Adrenal gland (tissue), 12 donors: ENCODE results near the gene C1QTNF1. TPM values are rescaled to one million over a fixed set of nuclear protein-coding genes. Genes with fewer than 3 reads are reported as not detected.

Experiments
- DNase-seq, 7 donors: peaks; one replicate each; pipeline ENCODE4 v3.0.0-alpha.2; 2019 to 2020
- H3K27ac ChIP-seq, 5 donors: fragments of 200-600 bp; sonication (generic) in 4 of 5; 1 replicate in 3 of 5; 2 replicates in 2 of 5; pipeline versions ENCODE4 v1.5.1 to v1.8.0; 2016 to 2020; ENCODE audit warnings: mild to moderate bottlenecking in 1 of 5
- H3K27me3 ChIP-seq: fragments of 200-600 bp; 2 replicates; pipeline ENCODE4 v1.8.0; 2021
- H3K36me3 ChIP-seq, 2 donors: fragments of 200-600 bp; replicated peaks in 1 of 2; 1 replicate in 1 of 2; 2 replicates in 1 of 2; pipeline versions ENCODE4 v1.5.1 to v1.8.0; 2018 to 2022
- H3K4me1 ChIP-seq, 2 donors: fragments of 200-600 bp; replicated peaks in 1 of 2; 1 replicate in 1 of 2; 2 replicates in 1 of 2; pipeline versions ENCODE4 v1.5.1 to v1.8.0; 2018 to 2021
- H3K4me3 ChIP-seq, 4 donors: fragments of 200-600 bp; sonication (generic) in 3 of 4; one replicate each; pipeline ENCODE4 v1.5.1; 2016 to 2018
- H3K9me3 ChIP-seq, 3 donors: fragments of 200-600 bp; sonication (generic) in 1 of 3; replicated peaks in 1 of 3; 1 replicate in 2 of 3; 2 replicates in 1 of 3; pipeline versions ENCODE4 v1.5.1 to v1.8.0; 2016 to 2021
- POLR2A ChIP-seq, 2 donors: fragments of 450-650 bp; IDR thresholded peaks; one replicate each; pipeline ENCODE4 v1.6.1; 2017; ENCODE audit warnings: antibody characterized with exemption in 2 of 2, mild to moderate bottlenecking in 2 of 2, moderate library complexity in 1 of 2
- WGBS, 4 donors: extraction: QIAGEN DNeasy Blood & Tissue Kit in 2 of 4; methylation state at CpG; one replicate each; pipeline versions ENCODE4 v1.1.5 to v1.1.7; 2013 to 2017; 5-methylcytosine and 5-hydroxymethylcytosine counted together
- intact Hi-C, 2 donors: fragments of 100-400 bp; cut with DNase I; formaldehyde crosslinking; loops; one replicate each; pipeline versions ENCODE4 v1.14.1 to v1.15.0; 2022 to 2023
- polyA plus RNA-seq, 3 donors: library from polyadenylated mRNA; stranded (reverse); fragments of 200-250 nt in 2 of 3; fragments of 350-450 nt in 1 of 3; fragmentation: Illumina TruSeq in 1 of 3; extraction: RNeasy Lipid Tissue Mini Kit (QIAGEN cat#74804) in 1 of 3; gene quantifications; one replicate each; pipeline ENCODE4 v1.2.3, GENCODE V29; 2013 to 2014
- total RNA-seq, 9 donors: library from RNA; depleted of rRNA in 4 of 9; stranded (reverse); fragments of >200 nt in 4 of 9; fragments of 120-200 nt in 1 of 9; fragmentation: NEBNext Ultra II Directional in 1 of 9; extraction: Animal tissue kit (Norgen Biotek cat#: 25700) in 1 of 9; gene quantifications; one replicate each; pipeline versions ENCODE4 v1.1.0 to v1.2.4, GENCODE V29; 2013 to 2023
- TF ChIP-seq, protein P1 (sequence below), 6 experiments: fragments of 450-650 bp in 4 of 6; fragments of 200-600 bp in 2 of 6; sonication (generic) in 1 of 6; IDR thresholded peaks; 1 replicate in 5 of 6; 2 replicates in 1 of 6; pipeline versions ENCODE4 v1.5.1 to v1.8.0; 2016 to 2021; ENCODE audit warnings: antibody characterized with exemption in 6 of 6, mild to moderate bottlenecking in 2 of 6, moderate library complexity in 1 of 6
- donor health status: healthy with polysubstance abuse.
- donor health status: Bipolar disorder and iron deficiency.
- donor health status: DM: yes; HTN: yes; CAD: no.
- donor health status: DM: no; HTN: no; CAD: no.
- donor health status: DM: no; HTN: no; CAD: no.
- donor health status: DM: yes; HTN: yes; CAD: no.

The C1QTNF1 gene
- total and polyA plus RNA-seq, 12 donors, result 17.2 to 175 (median 120) TPM

DNA sequence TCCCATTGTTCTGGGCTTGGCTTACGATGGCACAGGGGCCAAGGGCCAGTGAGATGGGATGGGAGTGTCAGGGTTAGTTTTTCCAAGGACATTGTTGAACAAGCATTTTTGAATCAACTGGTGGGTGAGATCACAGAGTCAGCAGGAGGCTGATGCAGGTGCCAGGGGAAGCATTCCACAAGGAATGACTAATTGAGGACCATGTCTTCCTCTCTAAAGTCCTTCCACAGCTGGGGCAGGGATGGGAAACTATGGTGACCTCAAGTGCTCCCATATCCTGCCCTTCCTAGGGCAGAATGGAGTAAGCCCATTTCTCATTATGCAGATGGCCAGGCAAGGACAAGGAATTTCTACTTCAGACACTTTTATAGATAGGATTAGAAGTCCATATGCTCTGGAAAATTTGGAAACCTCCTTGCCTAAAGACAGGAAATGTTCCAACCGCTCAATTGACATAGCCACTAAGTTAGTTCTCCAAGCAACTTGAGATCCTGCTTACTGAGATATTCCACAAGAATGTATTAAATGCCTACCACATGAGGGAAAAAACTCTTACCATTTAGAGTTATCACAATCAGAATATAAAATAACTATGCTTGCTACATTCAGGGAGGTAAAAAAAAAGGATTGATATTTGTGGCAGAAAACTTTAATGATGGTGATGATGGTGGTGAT is 29.4 kb downstream of the C1QTNF1 start:
- Histone ChIP-seq H3K4me1 (no peaks in the 10 kb centered on the region), H3K4me3 (no peak overlapping the region), H3K36me3 (peaks cover 0 to 7% of the 10 kb centered on the region in 2 donors), H3K9me3 (peaks cover 0 to 5% (median 0%) of the 10 kb centered on the region in 3 donors), H3K27me3 (no peaks in the 10 kb centered on the region), H3K27ac (no peak overlapping the region)
- peak in 1 of 7 donors; percentile 29 for DNase-seq
- intact Hi-C loops, result no loop called here
- TF ChIP-seq, protein P1, sequence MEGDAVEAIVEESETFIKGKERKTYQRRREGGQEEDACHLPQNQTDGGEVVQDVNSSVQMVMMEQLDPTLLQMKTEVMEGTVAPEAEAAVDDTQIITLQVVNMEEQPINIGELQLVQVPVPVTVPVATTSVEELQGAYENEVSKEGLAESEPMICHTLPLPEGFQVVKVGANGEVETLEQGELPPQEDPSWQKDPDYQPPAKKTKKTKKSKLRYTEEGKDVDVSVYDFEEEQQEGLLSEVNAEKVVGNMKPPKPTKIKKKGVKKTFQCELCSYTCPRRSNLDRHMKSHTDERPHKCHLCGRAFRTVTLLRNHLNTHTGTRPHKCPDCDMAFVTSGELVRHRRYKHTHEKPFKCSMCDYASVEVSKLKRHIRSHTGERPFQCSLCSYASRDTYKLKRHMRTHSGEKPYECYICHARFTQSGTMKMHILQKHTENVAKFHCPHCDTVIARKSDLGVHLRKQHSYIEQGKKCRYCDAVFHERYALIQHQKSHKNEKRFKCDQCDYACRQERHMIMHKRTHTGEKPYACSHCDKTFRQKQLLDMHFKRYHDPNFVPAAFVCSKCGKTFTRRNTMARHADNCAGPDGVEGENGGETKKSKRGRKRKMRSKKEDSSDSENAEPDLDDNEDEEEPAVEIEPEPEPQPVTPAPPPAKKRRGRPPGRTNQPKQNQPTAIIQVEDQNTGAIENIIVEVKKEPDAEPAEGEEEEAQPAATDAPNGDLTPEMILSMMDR (IDR thresholded peaks at IDR 0.05), result no peak
- no peak for TF ChIP-seq POLR2A (IDR thresholded peaks at IDR 0.05)
- WGBS, 4 donors, result 57 to 72% (median 61%) methylated on average over 2 of the region's 2 CpGs

DNA sequence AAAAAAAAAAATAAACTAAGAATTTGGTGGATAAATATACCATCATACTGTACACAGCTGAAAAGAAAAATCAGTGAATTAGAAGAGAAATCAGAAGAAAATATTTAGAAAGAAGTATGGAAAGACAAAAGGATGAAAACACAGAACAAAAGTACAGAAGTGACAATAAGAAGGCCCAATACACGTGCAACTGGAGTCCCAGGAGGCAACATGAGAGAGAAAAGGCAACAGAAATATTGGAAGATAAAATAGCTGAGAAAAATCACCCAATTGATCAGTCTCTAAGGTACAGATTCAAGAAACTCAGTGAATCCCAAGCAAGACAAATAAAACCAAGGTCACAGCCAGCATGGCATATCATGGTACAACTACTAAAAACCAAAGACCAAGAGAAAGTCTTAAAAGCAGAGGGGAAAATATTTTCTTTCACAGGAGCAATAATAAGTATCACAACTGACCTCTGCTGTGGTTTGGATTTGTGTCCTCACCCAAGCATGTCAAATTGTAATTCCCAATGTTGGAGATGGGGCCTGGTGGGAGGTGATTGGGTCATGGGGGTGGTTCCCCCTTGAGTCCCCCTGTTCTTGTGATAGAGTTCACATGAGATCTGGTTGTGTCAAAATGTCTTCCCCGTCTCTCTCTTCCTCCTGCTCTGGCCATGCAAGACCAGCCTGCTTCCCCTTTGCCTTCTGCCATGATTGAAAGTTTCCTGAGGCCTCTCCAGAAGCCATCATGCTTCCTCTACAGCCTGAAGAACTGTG is 30.4 kb downstream of the C1QTNF1 start:
- Histone ChIP-seq H3K4me1 (no peaks in the 10 kb centered on the region), H3K27me3 (no peaks in the 10 kb centered on the region), H3K27ac (no peak overlapping the region), H3K4me3 (no peak overlapping the region), H3K9me3 (peaks cover 0 to 5% (median 0%) of the 10 kb centered on the region in 3 donors), H3K36me3 (no peaks in the 10 kb centered on the region)
- DNase-seq, result no peak
- 68 to 83% (median 75%) methylated on average over 2 of the region's 2 CpGs for WGBS, 4 donors
- intact Hi-C loops, result no loop called here
- TF ChIP-seq POLR2A (IDR thresholded peaks at IDR 0.05), result no peak
- TF ChIP-seq, protein P1 (IDR thresholded peaks at IDR 0.05), result no peak

DNA sequence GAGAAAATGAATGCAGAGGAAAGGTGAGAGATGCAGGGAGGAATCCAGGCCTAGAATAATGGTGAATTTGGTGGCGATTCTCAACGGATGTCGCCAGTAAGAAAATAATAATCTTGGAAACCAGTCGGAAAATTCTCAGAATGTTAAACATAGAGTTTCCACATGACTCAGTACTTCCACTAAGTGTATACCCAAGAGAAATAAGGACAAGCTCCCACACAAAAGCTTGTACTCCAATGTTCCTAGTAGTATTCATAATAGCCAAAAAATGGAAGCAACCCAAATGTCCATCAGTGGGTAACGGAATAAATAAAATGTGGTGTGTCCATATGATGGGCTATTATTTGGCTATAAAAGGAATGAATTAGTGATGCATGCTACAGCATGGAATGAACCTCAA is 31.2 kb downstream of the C1QTNF1 start:
- WGBS, 4 donors, result 84 to 93% (median 85%) methylated on average over 5 of the region's 5 CpGs
- Histone ChIP-seq H3K27ac (no peak overlapping the region), H3K36me3 (no peaks in the 10 kb centered on the region), H3K4me1 (no peaks in the 10 kb centered on the region), H3K4me3 (no peak overlapping the region), H3K9me3 (peaks cover 0 to 5% (median 0%) of the 10 kb centered on the region in 3 donors), H3K27me3 (no peaks in the 10 kb centered on the region)
- TF ChIP-seq, protein P1 (IDR thresholded peaks at IDR 0.05), result no peak
- TF ChIP-seq POLR2A (IDR thresholded peaks at IDR 0.05), result no peak
- no peak for DNase-seq
- intact Hi-C loops, result no loop called here

DNA sequence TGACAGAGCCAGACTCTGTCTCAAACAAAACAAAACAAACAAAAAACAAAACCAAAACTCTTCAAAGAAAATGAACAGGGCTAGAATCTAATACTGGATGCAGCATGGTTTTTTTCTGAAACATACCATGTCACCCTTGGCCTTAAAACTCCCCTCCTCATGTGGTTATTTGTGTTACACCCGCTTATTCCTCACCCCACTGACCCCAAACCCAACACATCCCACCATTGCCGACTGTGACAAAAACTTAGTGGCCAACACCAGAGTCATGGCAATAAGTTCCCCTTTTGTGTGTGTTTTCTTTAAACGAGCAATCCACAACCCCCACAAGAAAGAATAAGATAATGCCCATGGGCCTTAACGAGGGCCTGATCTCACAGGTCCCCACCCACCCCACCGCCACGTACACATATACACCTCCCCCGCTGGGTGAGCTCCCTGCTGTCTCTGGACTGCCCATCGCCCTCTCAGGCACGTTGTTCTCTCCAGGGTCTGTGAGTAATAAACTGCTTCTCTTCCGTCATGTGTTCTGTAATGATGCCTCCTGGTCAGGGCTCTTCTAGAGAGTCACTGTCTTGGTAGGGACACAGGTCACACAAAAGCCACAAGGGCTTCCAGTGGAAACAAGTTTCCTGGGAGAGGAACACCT is 33.9 kb downstream of the C1QTNF1 start:
- Histone ChIP-seq H3K36me3 (no peaks in the 10 kb centered on the region), H3K4me3 (no peak overlapping the region), H3K4me1 (no peaks in the 10 kb centered on the region), H3K27ac (no peak overlapping the region), H3K27me3 (no peaks in the 10 kb centered on the region), H3K9me3 (peaks cover 0 to 5% (median 0%) of the 10 kb centered on the region in 3 donors)
- TF ChIP-seq POLR2A (IDR thresholded peaks at IDR 0.05), result no peak
- TF ChIP-seq, protein P1 (IDR thresholded peaks at IDR 0.05), result no peak
- 80 to 86% (median 84%) methylated on average over 10 of the region's 10 CpGs for WGBS, 4 donors
- intact Hi-C loops, result no loop called here
- peak in 1 of 7 donors; percentile 5 for DNase-seq
